ENCODE results near the gene EML6.
"Not testable (repeated sequence)": the region's sequence is repeated elsewhere in the genome, so short reads cannot be mapped to it uniquely, and the experiment has no call there.

The EML6 gene

GRCh38 chr2:54859997-54860701, 136.7 kb downstream of the EML6 start:
- Histone ChIP-seq H3K27ac (ENCODE audit: low read length) (no peak overlapping the region), H3K4me1 (ENCODE audit: insufficient read depth, low read length) (peaks cover 4% of the 10 kb centered on the region; the same call in 1 of the 2 replicates), H3K9ac (ENCODE audit: low read depth, low read length) (no peak overlapping the region), H3K4me3 (ENCODE audit: low read length) (no peak overlapping the region), H3K27me3 (ENCODE audit: insufficient read depth, low read length) (no peaks in the 10 kb centered on the region), H3K36me3 (ENCODE audit: insufficient read depth, low read depth, low read length) (no peaks in the 10 kb centered on the region), H3K9me3 (ENCODE audit: insufficient read depth, low read depth, low read length) (no peaks in the 10 kb centered on the region)

DNA sequence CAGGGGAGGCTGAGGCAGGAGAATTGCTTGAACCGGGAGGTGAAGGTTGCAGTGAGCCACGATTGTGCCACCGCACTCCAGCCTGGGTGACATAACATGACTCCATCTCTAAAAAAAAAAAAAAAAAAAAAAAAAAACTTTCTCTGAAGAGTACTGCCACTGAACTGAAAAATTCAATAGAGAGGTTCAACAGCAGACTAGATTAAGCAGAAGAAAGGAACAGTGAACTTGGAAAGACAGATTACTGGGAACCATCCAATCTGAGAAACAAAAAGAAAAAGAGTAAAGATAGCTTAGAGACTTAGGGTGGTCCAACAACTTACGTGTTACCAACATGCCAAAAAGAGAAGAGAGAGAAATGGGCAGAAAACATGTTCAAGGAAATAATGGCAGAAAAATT, 138.8 kb downstream of the EML6 start:
- Histone ChIP-seq H3K4me1 (ENCODE audit: insufficient read depth, low read length) (peaks cover 4% of the 10 kb centered on the region; the same call in 1 of the 2 replicates), H3K27ac (ENCODE audit: low read length) (no peak overlapping the region), H3K36me3 (ENCODE audit: insufficient read depth, low read depth, low read length) (no peaks in the 10 kb centered on the region), H3K4me3 (ENCODE audit: low read length) (no peak overlapping the region), H3K9me3 (ENCODE audit: insufficient read depth, low read depth, low read length) (no peaks in the 10 kb centered on the region), H3K9ac (ENCODE audit: low read depth, low read length) (no peak overlapping the region), H3K27me3 (ENCODE audit: insufficient read depth, low read length) (no peaks in the 10 kb centered on the region)

GRCh38 chr2:54862742-54863141, 139.3 kb downstream of the EML6 start:
- H3K4me3 ChIP-seq (ENCODE audit: low read length) = no peak overlapping the region
- no peak overlapping the region for H3K9ac ChIP-seq (ENCODE audit: low read depth, low read length)
- no peaks in the 10 kb centered on the region for H3K36me3 ChIP-seq (ENCODE audit: insufficient read depth, low read depth, low read length)
- H3K4me1 ChIP-seq (ENCODE audit: insufficient read depth, low read length) = peaks cover 4% of the 10 kb centered on the region; the same call in 1 of the 2 replicates
- H3K9me3 ChIP-seq (ENCODE audit: insufficient read depth, low read depth, low read length) = no peaks in the 10 kb centered on the region
- H3K27me3 ChIP-seq (ENCODE audit: insufficient read depth, low read length) = no peaks in the 10 kb centered on the region
- no peak overlapping the region for H3K27ac ChIP-seq (ENCODE audit: low read length)

DNA sequence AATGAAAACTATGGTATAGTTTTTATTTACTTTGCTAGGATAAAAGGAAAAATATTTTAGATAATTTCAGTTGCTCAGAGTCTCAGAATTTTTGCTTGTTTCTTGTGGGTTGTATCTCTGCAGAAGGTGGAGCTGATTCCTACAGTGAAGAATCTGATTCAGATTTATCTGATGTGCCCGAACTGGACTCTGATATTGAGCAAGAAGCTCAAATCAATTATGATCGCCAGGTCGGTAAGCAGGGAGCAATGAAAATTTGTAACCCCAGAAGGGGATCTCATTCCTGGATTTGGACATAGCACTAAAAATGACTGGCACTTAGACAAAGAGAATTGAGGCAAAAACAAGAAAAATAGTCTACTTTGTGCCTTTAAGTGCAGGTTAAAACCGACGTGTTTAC, 140.2 kb downstream of the EML6 start:
- Histone ChIP-seq H3K9ac (ENCODE audit: low read depth, low read length) (no peak overlapping the region), H3K4me1 (ENCODE audit: insufficient read depth, low read length) (peaks cover 4% of the 10 kb centered on the region; the same call in 1 of the 2 replicates), H3K9me3 (ENCODE audit: insufficient read depth, low read depth, low read length) (no peaks in the 10 kb centered on the region), H3K4me3 (ENCODE audit: low read length) (no peak overlapping the region), H3K36me3 (ENCODE audit: insufficient read depth, low read depth, low read length) (no peaks in the 10 kb centered on the region), H3K27ac (ENCODE audit: low read length) (no peak overlapping the region), H3K27me3 (ENCODE audit: insufficient read depth, low read length) (no peaks in the 10 kb centered on the region)

- peaks cover 4% of the 10 kb centered on the region; the same call in 1 of the 2 replicates for H3K4me1 ChIP-seq (ENCODE audit: insufficient read depth, low read length)
- no peaks in the 10 kb centered on the region for H3K27me3 ChIP-seq (ENCODE audit: insufficient read depth, low read length)
- no peak overlapping the region for H3K9ac ChIP-seq (ENCODE audit: low read depth, low read length)
- H3K9me3 ChIP-seq (ENCODE audit: insufficient read depth, low read depth, low read length) = no peaks in the 10 kb centered on the region
- no peaks in the 10 kb centered on the region for H3K36me3 ChIP-seq (ENCODE audit: insufficient read depth, low read depth, low read length)
- H3K27ac ChIP-seq (ENCODE audit: low read length) = no peak overlapping the region
- no peak overlapping the region for H3K4me3 ChIP-seq (ENCODE audit: low read length)
Observed at GRCh38 chr2:54864096-54864495, 140.6 kb downstream of the EML6 start.

DNA sequence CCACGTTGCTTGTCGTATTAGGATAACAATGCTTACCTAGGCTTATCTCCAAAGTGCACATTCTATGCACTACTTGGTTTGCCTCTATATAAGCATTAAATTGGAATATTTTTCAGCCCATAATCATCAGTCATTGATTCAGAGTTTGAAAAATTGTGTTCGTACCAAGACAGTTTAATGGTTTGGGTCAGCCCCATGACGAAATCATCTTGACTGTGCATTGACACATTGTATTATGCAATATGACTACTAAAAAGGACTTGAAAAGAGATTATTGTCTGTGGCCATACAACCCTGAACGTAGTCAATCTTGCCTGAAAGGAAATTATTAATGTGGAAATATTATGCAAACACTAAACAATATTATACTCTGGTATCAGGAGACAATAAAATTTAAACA, 141.3 kb downstream of the EML6 start:
- Histone ChIP-seq H3K9ac (ENCODE audit: low read depth, low read length) (no peak overlapping the region), H3K4me1 (ENCODE audit: insufficient read depth, low read length) (peaks cover 4% of the 10 kb centered on the region; the same call in 1 of the 2 replicates), H3K36me3 (ENCODE audit: insufficient read depth, low read depth, low read length) (no peaks in the 10 kb centered on the region), H3K27ac (ENCODE audit: low read length) (no peak overlapping the region), H3K4me3 (ENCODE audit: low read length) (no peak overlapping the region), H3K27me3 (ENCODE audit: insufficient read depth, low read length) (no peaks in the 10 kb centered on the region), H3K9me3 (ENCODE audit: insufficient read depth, low read depth, low read length) (no peaks in the 10 kb centered on the region)

- Histone ChIP-seq H3K36me3 (ENCODE audit: insufficient read depth, low read depth, low read length) (no peaks in the 10 kb centered on the region), H3K9me3 (ENCODE audit: insufficient read depth, low read depth, low read length) (no peaks in the 10 kb centered on the region), H3K4me3 (ENCODE audit: low read length) (no peak overlapping the region), H3K27ac (ENCODE audit: low read length) (no peak overlapping the region), H3K27me3 (ENCODE audit: insufficient read depth, low read length) (no peaks in the 10 kb centered on the region), H3K9ac (ENCODE audit: low read depth, low read length) (no peak overlapping the region), H3K4me1 (ENCODE audit: insufficient read depth, low read length) (peaks cover 4% of the 10 kb centered on the region; the same call in 1 of the 2 replicates)
Observed at GRCh38 chr2:54866179-54866578, 142.7 kb downstream of the EML6 start.

DNA sequence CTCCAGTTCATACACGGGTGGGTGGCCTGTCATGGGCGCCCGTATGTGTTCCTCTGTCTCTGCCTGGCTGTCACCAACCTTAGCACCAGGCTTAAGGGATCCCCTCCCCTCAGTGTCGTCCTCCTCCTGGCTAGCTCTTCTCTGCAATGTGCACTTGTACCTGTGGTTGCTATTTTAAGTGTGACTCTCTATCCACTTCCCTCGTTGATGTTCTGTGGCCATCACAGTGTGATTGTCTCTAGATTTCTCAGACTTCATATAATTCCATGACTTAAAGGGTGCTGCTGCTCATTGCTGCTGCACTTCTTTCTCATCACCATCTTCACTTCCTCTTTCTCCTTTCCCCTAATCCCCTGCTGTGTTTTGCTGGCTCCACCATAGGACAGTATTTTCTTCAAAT, 143.4 kb downstream of the EML6 start:
- Histone ChIP-seq H3K27ac (ENCODE audit: low read length) (no peak overlapping the region), H3K4me3 (ENCODE audit: low read length) (no peak overlapping the region), H3K27me3 (ENCODE audit: insufficient read depth, low read length) (no peaks in the 10 kb centered on the region), H3K4me1 (ENCODE audit: insufficient read depth, low read length) (peaks cover 4% of the 10 kb centered on the region; the same call in 1 of the 2 replicates), H3K36me3 (ENCODE audit: insufficient read depth, low read depth, low read length) (no peaks in the 10 kb centered on the region), H3K9me3 (ENCODE audit: insufficient read depth, low read depth, low read length) (no peaks in the 10 kb centered on the region), H3K9ac (ENCODE audit: low read depth, low read length) (no peak overlapping the region)

- no peaks in the 10 kb centered on the region for H3K27me3 ChIP-seq (ENCODE audit: insufficient read depth, low read length)
- H3K9me3 ChIP-seq (ENCODE audit: insufficient read depth, low read depth, low read length) = no peaks in the 10 kb centered on the region
- H3K27ac ChIP-seq (ENCODE audit: low read length) = no peak overlapping the region
- no peaks in the 10 kb centered on the region for H3K36me3 ChIP-seq (ENCODE audit: insufficient read depth, low read depth, low read length)
- no peak overlapping the region for H3K4me3 ChIP-seq (ENCODE audit: low read length)
- H3K9ac ChIP-seq (ENCODE audit: low read depth, low read length) = no peak overlapping the region
- peaks cover 4% of the 10 kb centered on the region; the same call in 1 of the 2 replicates for H3K4me1 ChIP-seq (ENCODE audit: insufficient read depth, low read length)
Observed at GRCh38 chr2:54867457-54867856, 144.0 kb downstream of the EML6 start.

DNA sequence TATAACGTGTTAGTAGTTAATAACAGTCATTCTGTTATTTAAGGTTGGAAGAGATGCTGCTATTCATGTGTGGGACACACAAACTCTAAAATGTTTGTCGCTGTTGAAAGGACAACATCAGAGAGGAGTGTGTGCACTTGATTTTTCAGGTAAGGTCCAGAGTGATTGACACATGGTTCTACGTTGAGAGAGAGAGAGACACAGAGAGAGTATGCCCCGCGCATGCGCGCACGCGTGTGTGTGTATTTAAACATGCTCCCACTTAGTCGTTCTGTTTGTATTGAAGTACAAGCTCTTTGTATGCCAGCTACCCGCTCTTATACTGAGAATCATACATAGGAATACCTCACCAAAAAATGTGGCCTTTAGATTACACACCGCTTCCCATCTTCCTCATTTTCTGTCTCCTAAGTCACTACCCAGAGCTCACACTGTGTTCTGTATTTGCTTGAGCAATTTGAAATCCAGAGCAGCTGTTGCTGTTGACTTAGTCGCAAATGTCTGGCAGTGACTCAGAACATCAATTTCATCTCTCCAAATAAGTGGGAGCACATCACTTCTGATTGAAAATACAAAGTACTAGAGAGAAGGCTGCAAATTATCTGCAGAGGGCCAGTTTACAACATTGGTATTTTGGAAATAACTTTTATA, 148.1 kb downstream of the EML6 start:
- Histone ChIP-seq H3K4me1 (ENCODE audit: insufficient read depth, low read length) (no peaks in the 10 kb centered on the region), H3K36me3 (ENCODE audit: insufficient read depth, low read depth, low read length) (no peaks in the 10 kb centered on the region), H3K27ac (ENCODE audit: low read length) (no peak overlapping the region), H3K9ac (ENCODE audit: low read depth, low read length) (no peak overlapping the region), H3K9me3 (ENCODE audit: insufficient read depth, low read depth, low read length) (no peaks in the 10 kb centered on the region), H3K4me3 (ENCODE audit: low read length) (no peak overlapping the region), H3K27me3 (ENCODE audit: insufficient read depth, low read length) (no peaks in the 10 kb centered on the region)

GRCh38 chr2:54872780-54873179, 149.3 kb downstream of the EML6 start:
- no peak overlapping the region for H3K27ac ChIP-seq (ENCODE audit: low read length)
- no peaks in the 10 kb centered on the region for H3K9me3 ChIP-seq (ENCODE audit: insufficient read depth, low read depth, low read length)
- H3K27me3 ChIP-seq (ENCODE audit: insufficient read depth, low read length) = no peaks in the 10 kb centered on the region
- no peak overlapping the region for H3K4me3 ChIP-seq (ENCODE audit: low read length)
- H3K36me3 ChIP-seq (ENCODE audit: insufficient read depth, low read depth, low read length) = no peaks in the 10 kb centered on the region
- no peaks in the 10 kb centered on the region for H3K4me1 ChIP-seq (ENCODE audit: insufficient read depth, low read length)
- no peak overlapping the region for H3K9ac ChIP-seq (ENCODE audit: low read depth, low read length)

GRCh38 chr2:54873236-54873635, 149.8 kb downstream of the EML6 start:
- H3K27me3 ChIP-seq (ENCODE audit: insufficient read depth, low read length); H3K27ac ChIP-seq (ENCODE audit: low read length); H3K36me3 ChIP-seq (ENCODE audit: insufficient read depth, low read depth, low read length); H3K4me1 ChIP-seq (ENCODE audit: insufficient read depth, low read length); H3K9ac ChIP-seq (ENCODE audit: low read depth, low read length); H3K4me3 ChIP-seq (ENCODE audit: low read length); H3K9me3 ChIP-seq (ENCODE audit: insufficient read depth, low read depth, low read length): not testable (repeated sequence)

All from iPS-20b (cell line).